Smooth muscle cell (in vitro differentiated cells): ENCODE results near the gene LDLRAD3. TPM values are rescaled to one million over a fixed set of nuclear protein-coding genes. Genes with fewer than 3 reads are reported as not detected.

Source experiments
- DNase-seq: peaks from one replicate; lab custom pipeline; 2025; ENCODE audit not compliant: unreplicated experiment; lab: John Stamatoyannopoulos, UW
- H2AFZ ChIP-seq: fragments of 200-600 bp; sonication (generic); 2 replicates; pipeline ENCODE4 v1.6.0; 2016; ENCODE audit warnings: antibody characterized with exemption, low read depth, mild to moderate bottlenecking
- H3F3A ChIP-seq: fragments of 200-600 bp; sonication (generic); 2 replicates; pipeline ENCODE4 v1.6.0; 2017; ENCODE audit warnings: antibody characterized with exemption, low read depth
- H3K27ac ChIP-seq: fragments of 200-600 bp; sonication (generic); 2 replicates; pipeline ENCODE4 v1.5.1; 2016; ENCODE audit warnings: low read depth, mild to moderate bottlenecking
- H3K27me3 ChIP-seq: fragments of 200-600 bp; sonication (generic); 2 replicates; pipeline ENCODE4 v1.6.1; 2016; ENCODE audit warnings: low read depth, mild to moderate bottlenecking
- H3K36me3 ChIP-seq: fragments of 200-600 bp; sonication (generic); 2 replicates; pipeline ENCODE4 v1.5.1; 2016; ENCODE audit warnings: low read depth
- H3K4me1 ChIP-seq: fragments of 200-600 bp; sonication (generic); 2 replicates; pipeline ENCODE4 v1.5.1; 2016; ENCODE audit warnings: low read depth
- H3K4me2 ChIP-seq: fragments of 200-600 bp; sonication (generic); 2 replicates; pipeline ENCODE4 v1.6.0; 2016; ENCODE audit warnings: mild to moderate bottlenecking
- H3K4me3 ChIP-seq: fragments of 200-600 bp; sonication (generic); 2 replicates; pipeline ENCODE4 v1.5.1; 2016; ENCODE audit warnings: mild to moderate bottlenecking
- H3K79me2 ChIP-seq: fragments of 200-600 bp; sonication (generic); 2 replicates; pipeline ENCODE4 v1.6.0; 2016; ENCODE audit warnings: low read depth, mild to moderate bottlenecking
- H3K9ac ChIP-seq: fragments of 200-600 bp; sonication (generic); 2 replicates; pipeline ENCODE4 v1.6.0; 2016; ENCODE audit warnings: low read depth
- H3K9me3 ChIP-seq: fragments of 200-600 bp; sonication (generic); replicated peaks from 2 replicates; pipeline ENCODE4 v1.5.1; 2016; ENCODE audit warnings: low read depth
- H4K20me1 ChIP-seq: fragments of 200-600 bp; sonication (generic); 2 replicates; pipeline ENCODE4 v1.6.0; 2016; ENCODE audit warnings: low read depth
- WGBS: methylation state at CpG from one replicate; pipeline ENCODE4 v1.1.7; 2016; ENCODE audit warnings: low lambda C conversion rate; 5-methylcytosine and 5-hydroxymethylcytosine counted together
- polyA plus RNA-seq: library from polyadenylated mRNA; unstranded; fragments of >200 nt; fragmentation: Nextera tagmentation; extraction: Ambion mirVana; gene quantifications from 2 replicates; pipeline ENCODE4 v1.2.1, GENCODE V29; 2016
- total RNA-seq: library from RNA; depleted of rRNA; stranded (reverse); fragments of >200 nt; gene quantifications from 2 replicates; pipeline ENCODE4 v1.2.3, GENCODE V29; 2014
- TF ChIP-seq, protein P1 (sequence below): fragments of 200-600 bp; sonication (generic); IDR thresholded peaks from 2 replicates; pipeline ENCODE4 v1.5.1; 2017; ENCODE audit warnings: borderline replicate concordance, mild to moderate bottlenecking, antibody characterized with exemption; ENCODE audit not compliant: insufficient read depth, poor library complexity, severe bottlenecking

Gene LDLRAD3
- total and polyA plus RNA-seq, 2 experiments from 2014 or later, result 6.1 to 10.0 TPM

DNA sequence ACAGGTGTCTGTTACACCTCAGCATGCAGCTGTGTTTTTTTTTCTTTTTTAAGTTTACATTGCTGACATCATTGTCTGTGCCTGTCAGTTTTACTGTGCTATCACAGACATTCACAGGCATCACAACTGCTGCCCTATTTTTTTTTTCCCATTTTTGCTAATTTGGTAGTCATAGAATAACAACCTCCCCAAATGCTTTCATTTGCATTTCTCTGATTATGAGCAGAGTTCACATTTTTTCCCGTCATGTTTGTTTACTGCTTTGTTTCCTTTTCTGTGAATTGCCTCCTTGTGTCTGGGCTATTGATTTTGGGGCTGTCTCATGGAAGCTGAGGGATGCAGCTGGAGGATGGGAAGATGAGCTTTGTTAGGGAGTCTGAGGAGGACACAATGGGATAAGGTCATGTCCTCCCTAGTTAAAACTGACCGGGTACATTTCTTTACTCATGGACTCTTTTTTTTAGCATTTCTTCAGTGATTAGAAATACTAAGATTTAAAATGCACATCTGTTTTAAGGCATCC is 155.1 kb downstream of the LDLRAD3 start:
- Histone ChIP-seq H3F3A (no peaks in the 10 kb centered on the region), H3K79me2 (no peaks in the 10 kb centered on the region)
- TF ChIP-seq, protein P1, sequence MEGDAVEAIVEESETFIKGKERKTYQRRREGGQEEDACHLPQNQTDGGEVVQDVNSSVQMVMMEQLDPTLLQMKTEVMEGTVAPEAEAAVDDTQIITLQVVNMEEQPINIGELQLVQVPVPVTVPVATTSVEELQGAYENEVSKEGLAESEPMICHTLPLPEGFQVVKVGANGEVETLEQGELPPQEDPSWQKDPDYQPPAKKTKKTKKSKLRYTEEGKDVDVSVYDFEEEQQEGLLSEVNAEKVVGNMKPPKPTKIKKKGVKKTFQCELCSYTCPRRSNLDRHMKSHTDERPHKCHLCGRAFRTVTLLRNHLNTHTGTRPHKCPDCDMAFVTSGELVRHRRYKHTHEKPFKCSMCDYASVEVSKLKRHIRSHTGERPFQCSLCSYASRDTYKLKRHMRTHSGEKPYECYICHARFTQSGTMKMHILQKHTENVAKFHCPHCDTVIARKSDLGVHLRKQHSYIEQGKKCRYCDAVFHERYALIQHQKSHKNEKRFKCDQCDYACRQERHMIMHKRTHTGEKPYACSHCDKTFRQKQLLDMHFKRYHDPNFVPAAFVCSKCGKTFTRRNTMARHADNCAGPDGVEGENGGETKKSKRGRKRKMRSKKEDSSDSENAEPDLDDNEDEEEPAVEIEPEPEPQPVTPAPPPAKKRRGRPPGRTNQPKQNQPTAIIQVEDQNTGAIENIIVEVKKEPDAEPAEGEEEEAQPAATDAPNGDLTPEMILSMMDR, result no peak

DNA sequence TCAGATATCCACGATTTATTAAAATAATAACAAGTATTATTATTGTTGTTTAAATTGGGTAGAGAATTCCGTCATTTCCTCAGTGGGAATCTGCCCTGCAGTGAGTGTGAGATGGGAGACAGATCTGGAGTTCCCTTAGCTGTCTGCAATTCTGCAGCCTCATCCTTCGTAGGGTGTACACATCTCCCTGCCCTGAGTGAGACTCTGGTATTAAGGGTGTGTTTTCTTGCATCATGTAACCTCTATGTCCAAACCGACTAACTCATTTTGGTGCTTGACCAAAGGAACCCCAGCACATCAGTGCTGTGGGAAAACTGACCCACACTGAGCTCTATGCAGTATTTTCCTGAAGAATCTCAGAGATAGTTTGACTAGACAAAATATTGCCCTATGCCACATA is 157.6 kb downstream of the LDLRAD3 start:
- Histone ChIP-seq H3K79me2 (no peaks in the 10 kb centered on the region), H4K20me1 (no peaks in the 10 kb centered on the region), H3K9me3 (no peaks in the 10 kb centered on the region), H3K36me3 (no peaks in the 10 kb centered on the region), H3K27me3 (no peaks in the 10 kb centered on the region), H3K4me2 (no peak overlapping the region), H3F3A (no peaks in the 10 kb centered on the region), H2AFZ (no peak overlapping the region), H3K4me1 (peaks cover 41% of the 10 kb centered on the region), H3K27ac (no peak overlapping the region), H3K4me3 (no peak overlapping the region), H3K9ac (no peak overlapping the region)
- WGBS, result 88% methylated on average over 4 of the region's 4 CpGs
- TF ChIP-seq, protein P1, result no peak
- DNase-seq, result no peak

More for the DNA sequence above, 155.1 kb downstream of the LDLRAD3 start:
- H3K4me3 ChIP-seq, result no peak overlapping the region
- 66% methylated on average over 2 of the region's 2 CpGs for WGBS
- no peak overlapping the region for H3K4me2 ChIP-seq
- H3K4me1 ChIP-seq, result peaks cover 22% of the 10 kb centered on the region
- no peak for DNase-seq
- H3K36me3 ChIP-seq, result no peaks in the 10 kb centered on the region
- no peaks in the 10 kb centered on the region for H3K9me3 ChIP-seq
- no peak overlapping the region for H2AFZ ChIP-seq
- no peaks in the 10 kb centered on the region for H3K27me3 ChIP-seq
- H3K27ac ChIP-seq, result no peak overlapping the region
- no peak overlapping the region for H3K9ac ChIP-seq
- H4K20me1 ChIP-seq, result no peaks in the 10 kb centered on the region

DNA sequence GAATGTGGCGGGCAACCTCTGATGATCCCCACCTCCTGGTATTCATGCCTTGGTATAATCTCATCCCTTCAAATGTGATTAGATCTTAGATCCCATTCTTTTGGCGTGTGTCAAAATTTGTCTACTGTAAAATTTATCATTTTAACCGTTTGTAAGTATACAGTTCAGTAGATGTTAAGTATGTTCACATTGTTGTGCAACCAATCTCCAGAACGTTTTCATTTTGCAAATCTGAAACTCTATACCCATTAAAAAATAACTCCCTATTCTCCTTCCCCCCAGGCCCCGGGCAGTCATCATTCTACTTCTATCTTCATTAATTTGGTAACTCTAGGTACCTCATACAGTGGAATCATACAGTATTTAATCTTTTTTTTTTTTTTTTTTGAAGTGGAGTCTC is 159.0 kb downstream of the LDLRAD3 start:
- Histone ChIP-seq H3K79me2 (no peaks in the 10 kb centered on the region), H3K9ac (no peak overlapping the region), H4K20me1 (no peaks in the 10 kb centered on the region), H3F3A (no peaks in the 10 kb centered on the region), H2AFZ (no peak overlapping the region), H3K4me2 (no peak overlapping the region), H3K27ac (no peak overlapping the region), H3K36me3 (no peaks in the 10 kb centered on the region), H3K4me3 (no peak overlapping the region), H3K4me1 (peaks cover 32% of the 10 kb centered on the region), H3K9me3 (no peaks in the 10 kb centered on the region), H3K27me3 (no peaks in the 10 kb centered on the region)
- TF ChIP-seq, protein P1, result no peak
- DNase-seq, result no peak
- 93% methylated on average over 5 of the region's 5 CpGs for WGBS

DNA sequence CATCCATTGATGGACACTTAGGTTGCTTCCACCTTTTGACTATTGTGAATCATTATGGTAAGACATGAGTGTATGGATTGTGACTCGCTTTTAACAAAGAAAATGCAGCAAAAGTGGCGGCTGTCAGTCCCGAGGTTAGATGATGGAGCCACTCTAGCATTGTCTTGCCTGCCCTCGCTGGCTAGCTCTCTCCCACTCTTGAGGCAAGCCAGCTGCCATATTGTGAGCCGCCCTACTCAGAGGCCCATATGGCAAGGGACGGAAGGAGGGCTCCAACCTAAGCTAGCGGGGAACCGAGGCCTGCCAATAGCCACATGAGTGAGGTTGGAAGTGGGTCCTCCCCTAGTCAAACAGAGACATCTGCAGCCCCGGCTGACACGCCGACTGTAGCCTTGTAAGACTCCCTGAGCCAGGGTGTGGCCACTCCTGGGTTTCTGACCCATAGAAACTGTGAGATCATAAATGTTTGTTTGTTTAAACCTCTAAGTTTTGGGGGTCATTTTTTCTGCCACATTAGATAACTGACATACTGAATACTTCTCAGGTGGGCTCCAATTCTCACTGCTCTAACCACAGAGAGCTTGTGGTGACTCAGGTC is 160.2 kb downstream of the LDLRAD3 start:
- Histone ChIP-seq H2AFZ (no peak overlapping the region), H3K36me3 (no peaks in the 10 kb centered on the region), H3K4me3 (no peak overlapping the region), H3K9ac (no peak overlapping the region), H3K4me2 (no peak overlapping the region), H3K27me3 (no peaks in the 10 kb centered on the region), H3K27ac (no peak overlapping the region), H3K4me1 (peaks cover 25% of the 10 kb centered on the region), H3F3A (no peaks in the 10 kb centered on the region), H3K9me3 (no peaks in the 10 kb centered on the region), H4K20me1 (no peaks in the 10 kb centered on the region), H3K79me2 (no peaks in the 10 kb centered on the region)
- DNase-seq, result no peak
- TF ChIP-seq, protein P1, result no peak
- WGBS, result 90% methylated on average over 11 of the region's 11 CpGs
